HG02571 (cell line): ENCODE data around the gene CLIC2.

Source experiments
- ATAC-seq: cut with Tn5 transposase; IDR thresholded peaks from one replicate; pipeline ENCODE4 v1.9.1; 2021; ENCODE audit warnings: mild to moderate bottlenecking, moderate library complexity; ENCODE audit not compliant: unreplicated experiment

CLIC2 gene

DNA sequence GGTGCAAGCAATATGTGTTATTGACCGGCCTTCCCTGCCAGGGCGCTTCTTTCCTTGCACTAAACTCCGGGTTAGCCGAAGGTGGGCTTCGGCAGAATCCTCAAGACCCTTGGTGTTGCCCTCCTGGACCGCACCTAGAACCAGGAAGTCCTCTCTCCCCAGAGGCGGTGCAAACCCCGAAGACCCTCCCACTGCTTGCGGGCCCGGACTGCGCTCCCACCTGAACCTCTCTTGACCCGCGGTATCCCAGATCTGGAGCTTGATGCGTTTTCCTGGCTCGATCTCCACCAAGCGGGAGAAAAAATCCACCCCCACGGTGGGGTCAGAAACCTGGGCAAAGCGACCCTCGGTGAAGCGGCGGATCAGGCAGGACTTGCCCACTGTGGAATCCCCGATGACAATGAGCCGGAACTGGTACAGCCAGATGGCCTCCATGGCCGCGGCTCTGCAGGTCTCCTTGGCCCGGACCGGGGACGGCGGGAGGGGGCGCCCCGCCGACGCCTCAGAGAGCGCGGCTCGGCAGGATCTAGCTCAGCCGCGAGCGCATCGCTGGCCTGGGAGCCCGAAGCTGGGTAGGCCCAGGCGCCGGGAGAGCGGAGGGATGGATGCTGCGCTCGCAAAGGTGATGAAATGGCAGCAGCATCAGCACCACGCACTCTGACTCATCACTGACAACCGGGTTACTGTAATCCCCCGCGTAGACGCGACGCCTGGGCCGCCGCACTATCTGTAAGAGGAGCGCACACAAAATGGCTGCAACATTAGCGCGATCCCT is 70.4 kb downstream of the CLIC2 start, which contains the start of gene RAB39B:
Gene RAB39B (minus strand): TSS at position 638 of the 775 bp plus-strand sequence. CDS start 203 bp downstream, at position 435.
- ATAC-seq = peak; percentile 88

DNA sequence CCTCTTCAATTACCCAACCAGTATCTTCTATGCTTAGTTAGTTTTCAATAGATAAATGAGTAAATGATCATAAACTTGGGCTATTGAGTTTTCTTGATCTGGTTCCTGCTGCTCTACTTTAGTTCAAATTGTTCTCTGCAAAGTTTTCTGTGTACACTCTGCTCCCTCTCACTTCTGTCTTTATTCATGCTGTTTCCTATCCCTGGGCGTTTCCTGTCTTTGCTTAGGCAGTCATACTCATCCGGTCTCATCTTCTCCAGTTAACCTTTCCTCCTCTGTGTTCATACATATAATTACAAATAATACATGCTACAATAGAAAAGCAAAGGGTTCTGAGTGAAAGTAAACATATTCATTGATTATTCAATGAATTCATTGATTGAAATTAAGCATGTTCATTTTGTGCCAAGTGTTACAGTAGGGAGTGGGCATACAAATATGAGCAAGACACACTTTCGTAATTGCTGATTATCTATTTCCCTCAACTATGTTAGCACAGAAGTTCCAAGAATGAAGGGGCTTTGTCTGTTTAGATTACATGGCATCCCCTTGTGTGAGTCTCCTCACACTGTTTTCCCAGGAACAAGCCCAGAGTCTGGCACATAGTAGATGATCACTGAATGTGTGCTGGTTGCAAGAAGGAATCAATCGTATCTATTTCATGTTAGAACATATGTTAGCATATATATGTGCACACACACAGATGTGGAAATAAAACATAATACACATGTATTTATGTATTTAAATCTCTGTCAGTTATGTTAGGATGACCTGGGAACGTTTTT is 71.3 kb downstream of the CLIC2 start:
- no peak for ATAC-seq

GRCh38 chrX:155259752-155260151 is 74.7 kb downstream of the CLIC2 start:
- no peak for ATAC-seq

DNA sequence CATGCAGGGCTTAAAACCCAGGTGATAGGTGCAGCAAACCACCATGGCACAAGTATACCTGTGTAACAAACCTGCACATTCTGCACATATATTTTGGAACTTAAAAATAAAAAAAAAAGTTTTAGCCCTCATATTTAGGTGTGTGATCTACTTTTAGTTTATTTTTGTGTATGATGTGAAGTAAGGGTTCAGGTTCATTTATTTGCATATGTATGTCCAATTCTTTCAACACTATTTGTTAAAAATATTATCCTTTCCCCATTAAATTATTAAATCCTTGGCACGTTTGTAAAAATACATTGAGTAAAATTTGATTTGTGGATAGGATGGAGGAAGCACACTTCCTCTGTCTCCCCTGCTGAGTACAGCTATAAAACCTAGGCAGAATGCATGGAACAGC is 83.0 kb downstream of the CLIC2 start:
- no peak for ATAC-seq

DNA sequence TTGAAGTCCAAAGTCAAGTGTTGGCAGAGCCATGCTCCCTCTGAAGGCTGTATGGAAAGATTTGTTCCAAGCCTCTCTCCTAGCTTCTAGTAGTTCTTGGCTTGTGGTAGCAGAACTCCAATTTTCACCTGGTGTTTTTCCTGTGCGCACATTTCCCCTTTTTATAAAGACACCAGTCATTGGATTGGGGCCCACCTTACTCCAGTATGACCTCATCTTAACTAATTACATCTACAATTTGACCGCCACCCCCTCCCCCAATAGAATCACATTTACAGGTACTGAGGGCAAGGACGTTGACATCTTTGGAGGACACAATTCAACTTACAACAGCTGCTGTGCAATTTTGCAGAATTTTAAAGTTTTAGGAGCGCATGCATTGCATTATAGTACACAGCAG is 86.9 kb downstream of the CLIC2 start:
- no peak for ATAC-seq

- no peak for ATAC-seq
Observed at GRCh38 chrX:155246748-155247147, 87.7 kb downstream of the CLIC2 start.

- no peak for ATAC-seq
Observed at GRCh38 chrX:155242300-155242699, 92.1 kb downstream of the CLIC2 start.

GRCh38 chrX:155237719-155238118 is 96.7 kb downstream of the CLIC2 start:
- ATAC-seq = no peak

DNA sequence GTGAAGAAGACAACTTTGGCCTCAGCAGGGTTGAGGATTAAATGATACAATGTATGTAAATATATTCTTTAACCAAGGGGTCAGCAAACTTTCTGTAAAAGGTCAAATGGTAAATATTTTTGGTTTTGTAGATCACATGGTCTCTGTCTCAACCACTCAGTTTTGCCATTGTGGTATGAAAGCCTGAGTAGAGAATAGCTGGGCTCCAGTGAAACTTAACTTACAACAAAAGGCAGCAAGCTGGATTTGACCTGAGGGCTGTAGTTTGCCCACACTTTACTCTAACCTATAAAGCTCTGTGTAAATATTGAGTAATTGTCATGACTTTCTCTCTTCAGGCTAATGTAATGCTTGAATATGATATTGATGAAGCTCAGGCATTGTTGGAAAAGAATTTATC is 98.5 kb downstream of the CLIC2 start:
- ATAC-seq = no peak

DNA sequence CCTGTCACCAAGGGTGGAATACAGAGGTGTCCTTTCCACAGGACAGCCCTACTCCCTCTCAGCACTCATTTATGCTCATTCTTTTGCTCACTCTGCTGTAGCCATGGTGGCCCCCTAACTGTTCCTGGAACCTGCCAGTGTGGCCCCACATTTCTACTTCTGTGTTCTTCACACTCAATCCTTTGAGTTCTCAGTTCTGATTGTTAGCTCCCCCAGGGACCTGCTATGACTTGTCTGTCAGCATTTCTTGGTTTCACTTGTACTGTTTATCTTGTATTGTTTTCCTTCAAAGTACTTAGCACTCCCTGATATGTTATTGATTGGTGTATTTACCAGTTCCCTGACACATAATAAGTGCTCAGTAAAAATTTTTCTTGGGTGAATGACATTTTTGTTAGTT is 103.3 kb downstream of the CLIC2 start:
- ATAC-seq = peak; percentile 81
